ENCODE results near the gene CASK. TPM values are rescaled to one million over a fixed set of nuclear protein-coding genes. Genes with fewer than 3 reads are reported as not detected.

The CASK gene
- total and polyA plus RNA-seq, 2 experiments from 2014 or later = 82.9 to 95.7 TPM

GRCh38 chrX:41900321-41900720 is 23.0 kb downstream of the CASK start:
- Histone ChIP-seq H3K4me3 (no peak overlapping the region), H3K4me2 (no peak overlapping the region), H4K20me1 (ENCODE audit: insufficient read depth, poor library complexity, severe bottlenecking) (no peaks in the 10 kb centered on the region), H3K36me3 (replicated peaks; ENCODE audit: insufficient read depth, low read depth) (no peaks in the 10 kb centered on the region), H3K9me2 (replicated peaks; ENCODE audit: insufficient read depth) (no peaks in the 10 kb centered on the region), H3K4me1 (ENCODE audit: insufficient read depth) (no peaks in the 10 kb centered on the region), H3K27ac (no peak overlapping the region), H2AFZ (no peak overlapping the region), H3K9me3 (ENCODE audit: low read depth) (peaks cover 7% of the 10 kb centered on the region), H3K79me2 (peaks cover 88% of the 10 kb centered on the region), H3K27me3 (no peaks in the 10 kb centered on the region)
- DNase-seq (ENCODE audit: low spot score) = no peak
- TF ChIP-seq EZH2 (IDR thresholded peaks at IDR 0.05; ENCODE audit: borderline replicate concordance) = no peak
- TF ChIP-seq CTCF (IDR thresholded peaks at IDR 0.05; ENCODE audit: poor library complexity) = no peak
- no peak for TF ChIP-seq EZH2phosphoT487 (IDR thresholded peaks at IDR 0.05; ENCODE audit: low read depth, severe bottlenecking, unreplicated experiment)

GRCh38 chrX:41895826-41896225 is 27.5 kb downstream of the CASK start:
- Histone ChIP-seq H3K27me3 (no peaks in the 10 kb centered on the region), H3K36me3 (replicated peaks; ENCODE audit: insufficient read depth, low read depth) (no peaks in the 10 kb centered on the region), H3K9me2 (replicated peaks; ENCODE audit: insufficient read depth) (no peaks in the 10 kb centered on the region), H3K4me3 (no peak overlapping the region), H4K20me1 (ENCODE audit: insufficient read depth, poor library complexity, severe bottlenecking) (no peaks in the 10 kb centered on the region), H3K4me1 (ENCODE audit: insufficient read depth) (no peaks in the 10 kb centered on the region), H3K79me2 (peaks cover 90% of the 10 kb centered on the region), H3K27ac (no peak overlapping the region), H3K4me2 (no peak overlapping the region), H2AFZ (no peak overlapping the region), H3K9me3 (ENCODE audit: low read depth) (peaks cover 11% of the 10 kb centered on the region)
- DNase-seq (ENCODE audit: low spot score) = no peak
- no peak for TF ChIP-seq EZH2phosphoT487 (IDR thresholded peaks at IDR 0.05; ENCODE audit: low read depth, severe bottlenecking, unreplicated experiment)
- no peak for TF ChIP-seq CTCF (IDR thresholded peaks at IDR 0.05; ENCODE audit: poor library complexity)
- no peak for TF ChIP-seq EZH2 (IDR thresholded peaks at IDR 0.05; ENCODE audit: borderline replicate concordance)

GRCh38 chrX:41890026-41890423 is 33.3 kb downstream of the CASK start:
- Histone ChIP-seq H4K20me1 (ENCODE audit: insufficient read depth, poor library complexity, severe bottlenecking) (no peaks in the 10 kb centered on the region), H3K36me3 (replicated peaks; ENCODE audit: insufficient read depth, low read depth) (no peaks in the 10 kb centered on the region), H3K4me2 (no peak overlapping the region), H3K9me3 (ENCODE audit: low read depth) (peaks cover 4% of the 10 kb centered on the region), H3K4me3 (no peak overlapping the region), H3K79me2 (peaks cover 91% of the 10 kb centered on the region), H3K4me1 (ENCODE audit: insufficient read depth) (no peaks in the 10 kb centered on the region), H3K27ac (no peak overlapping the region), H2AFZ (no peak overlapping the region), H3K27me3 (no peaks in the 10 kb centered on the region), H3K9me2 (replicated peaks; ENCODE audit: insufficient read depth) (no peaks in the 10 kb centered on the region)
- 65% methylated on average over 1 of the region's 1 CpG for WGBS (ENCODE audit: low lambda C conversion rate, missing lambda C conversion rate)
- TF ChIP-seq CTCF (IDR thresholded peaks at IDR 0.05; ENCODE audit: poor library complexity) (no peak), EZH2 (IDR thresholded peaks at IDR 0.05; ENCODE audit: borderline replicate concordance) (no peak), EZH2phosphoT487 (IDR thresholded peaks at IDR 0.05; ENCODE audit: low read depth, severe bottlenecking, unreplicated experiment) (no peak)
- DNase-seq (ENCODE audit: low spot score) = no peak
